ENCODE measurements around the gene TH. TPM values are rescaled to one million over a fixed set of nuclear protein-coding genes. Genes with fewer than 3 reads are reported as not detected.
A peak's percentile ranks its signal among the peaks of the same experiment; 100 is the strongest.

TH gene
- polyA plus RNA-seq, 2 of the 4 experiments (the other 2 are of a cell fraction), result not detected

- peak overlapping the region in 1 of 2 experiments; percentile 72; a peak in 2 of 6 replicates for H3K27ac ChIP-seq
- WGBS (ENCODE audit: missing lambda C conversion rate), result 10% methylated on average over 11 of the region's 57 CpGs
- no peak for DNase-seq (ENCODE audit: low read depth in 1 of 2, low spot score in 1 of 2)
- ATAC-seq, result peak in 1 of 2 experiments; percentile 11; a peak in 1 of 6 replicates
- POLR2A ChIA-PET, result no interaction called here
- no peaks in the 10 kb centered on the region for H3K9me3 ChIP-seq
- no peak for FAIRE-seq
- peak overlapping the region; percentile 97 for H3K4me2 ChIP-seq
- peak overlapping the region; percentile 52 for H3K4me3 ChIP-seq
- TF ChIP-seq EHMT2 (IDR thresholded peaks at IDR 0.05; ENCODE audit: low read depth), result no peak
- TF ChIP-seq SMC3 (IDR thresholded peaks at IDR 0.05), result no peak
- no peak for TF ChIP-seq RAD21 (conservative IDR thresholded peaks at IDR 0.05 in 1 of 2, IDR thresholded peaks at IDR 0.05 in 1 of 2)
- no peak for TF ChIP-seq TFCP2L1 (CRISPR knock-in tag; IDR thresholded peaks at IDR 0.05)
- TF ChIP-seq CTCF (IDR thresholded peaks at IDR 0.05), result no peak
- no peak for TF ChIP-seq PHF8 (IDR thresholded peaks at IDR 0.05; ENCODE audit: borderline replicate concordance, low read depth)
- TF ChIP-seq ATOH8 (CRISPR knock-in tag; IDR thresholded peaks at IDR 0.05; ENCODE audit: low read depth), result no peak
- TF ChIP-seq HDAC2 (IDR thresholded peaks at IDR 0.05), result no peak
- TF ChIP-seq REST (IDR thresholded peaks at IDR 0.05), result no peak
- no peak for TF ChIP-seq NR3C1 (IDR thresholded peaks at IDR 0.05)
- TF ChIP-seq ESRRA (IDR thresholded peaks at IDR 0.05; ENCODE audit: borderline replicate concordance, low read length), result no peak
- H3K4me1 ChIP-seq, result peaks cover 32% of the 10 kb centered on the region
- CTCF ChIA-PET, result interaction anchor here (1.4 to 12.1 kb wide), 3 partner anchors 11 to 104 kb away, joined by 3 to 152 read pairs (median 11); no protein-coding TSS in a partner anchor
Observed at GRCh38 chr11:2139621-2140337, 31.8 kb downstream of the TH start.

- Histone ChIP-seq H3K4me3 (peak within 1 kb of the TSS; percentile 52), H3K9me3 (no peaks in the 10 kb centered on the region), H3K4me1 (peaks cover 29% of the 10 kb centered on the region), H3K4me2 (peak within 1 kb of the TSS; percentile 97), H3K27ac (peak within 1 kb of the TSS; percentile 17 to 72; a peak in 5 of 6 replicates)
- CTCF ChIA-PET, result interaction anchor here (1.4 to 12.1 kb wide), 3 partner anchors 11 to 103 kb away, joined by 3 to 152 read pairs (median 11); no protein-coding TSS in a partner anchor
- WGBS (ENCODE audit: missing lambda C conversion rate), result 0% methylated on average over 2 of the region's 62 CpGs
- ATAC-seq, result peak; percentile 17; a peak in 2 of 6 replicates
- FAIRE-seq, result no peak
- POLR2A ChIA-PET, result no interaction called here
- TF ChIP-seq CTCF (IDR thresholded peaks at IDR 0.05) (peak; percentile 15; the same call in 1 of the 3 replicates), RNF2 (IDR thresholded peaks at IDR 0.05; ENCODE audit: borderline replicate concordance, low read depth) (no peak), MAX (IDR thresholded peaks at IDR 0.05) (0 out of 2 replicates have a peak, but pooled peaks have one; percentile 20), USF2 (IDR thresholded peaks at IDR 0.05) (no peak), FOXS1 (CRISPR knock-in tag; IDR thresholded peaks at IDR 0.05) (no peak)
- peak in 1 of 2 experiments; percentile 46 for DNase-seq (ENCODE audit: low read depth in 1 of 2, low spot score in 1 of 2)
Observed at GRCh38 chr11:2139123-2139521, 32.5 kb downstream of the TH start, which contains the start of gene IGF2. TSS of gene IGF2 (minus strand) at chr11:2139389. CDS start at chr11:2135523, 3,866 bp downstream.

Measured in A549 (cell line).